ENCODE measurements around the gene RPP30.

DNA sequence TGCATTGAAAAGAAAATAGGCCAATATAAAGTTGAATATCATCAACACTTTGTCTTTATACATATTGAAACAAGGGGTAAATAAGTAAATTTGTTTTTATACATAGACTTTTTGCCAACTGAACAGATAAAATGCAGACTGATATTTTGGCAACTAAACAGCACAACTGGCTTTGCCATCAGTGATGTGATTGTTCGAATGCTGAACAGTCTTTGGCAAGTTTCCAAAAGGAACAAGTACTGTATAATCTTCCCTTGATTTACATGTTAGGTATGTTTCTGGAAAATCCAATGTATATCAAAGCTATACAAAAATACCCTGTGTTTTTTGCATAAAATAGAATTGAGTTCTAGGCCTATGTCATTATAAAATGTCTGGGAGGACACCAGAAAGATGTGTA lies 67.3 kb downstream of the RPP30 start:
- TF ChIP-seq EZH2 (IDR thresholded peaks at IDR 0.05; ENCODE audit: insufficient read depth, poor library complexity, severe bottlenecking) (no peak), EZH2phosphoT487 (IDR thresholded peaks at IDR 0.05; ENCODE audit: insufficient read depth, low read depth) (no peak)

Data from GM23248 (cell line).